ENCODE results near the gene ANKK1. TPM values are rescaled to one million over a fixed set of nuclear protein-coding genes. Genes with fewer than 3 reads are reported as not detected.

The ANKK1 gene
- total RNA-seq, 1 experiment from 2014 or later: not detected

DNA sequence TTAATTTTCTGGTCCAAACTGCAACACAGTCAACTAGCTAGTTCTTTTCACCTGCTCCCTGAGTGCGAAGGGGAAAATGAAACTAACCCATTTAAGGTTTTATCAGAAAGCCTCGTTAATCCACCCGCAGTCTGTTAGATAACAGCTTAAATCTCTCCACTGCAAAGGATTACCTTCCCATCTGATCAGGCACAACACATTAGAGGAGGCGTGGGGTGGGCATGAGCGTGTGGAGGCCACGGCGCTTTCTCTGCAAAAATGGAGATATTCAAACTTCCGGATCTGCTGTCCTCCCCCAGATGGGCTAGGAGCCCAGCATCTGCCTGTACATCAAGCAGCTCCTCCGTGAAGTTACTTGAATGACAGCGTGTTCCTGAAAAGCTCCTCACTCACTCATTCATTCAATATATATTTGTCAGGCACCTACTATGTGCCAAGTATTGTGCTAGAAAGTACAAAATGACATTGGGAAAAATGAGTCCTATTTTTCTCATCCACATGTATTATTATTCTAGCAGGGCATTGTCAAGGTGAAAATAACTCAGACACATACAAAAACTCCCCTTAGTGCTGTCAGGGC lies 13.5 kb upstream of the ANKK1 start:
- no peak for DNase-seq (ENCODE audit: low spot score)
- in situ Hi-C loops (cut with HindIII; ENCODE audit: low sequenced_read_pairs): no loop called here

GRCh38 chr11:113375402-113375801 lies 12.2 kb upstream of the ANKK1 start:
- in situ Hi-C loops (cut with HindIII; ENCODE audit: low sequenced_read_pairs): no loop called here
- no peak for DNase-seq (ENCODE audit: low spot score)

DNA sequence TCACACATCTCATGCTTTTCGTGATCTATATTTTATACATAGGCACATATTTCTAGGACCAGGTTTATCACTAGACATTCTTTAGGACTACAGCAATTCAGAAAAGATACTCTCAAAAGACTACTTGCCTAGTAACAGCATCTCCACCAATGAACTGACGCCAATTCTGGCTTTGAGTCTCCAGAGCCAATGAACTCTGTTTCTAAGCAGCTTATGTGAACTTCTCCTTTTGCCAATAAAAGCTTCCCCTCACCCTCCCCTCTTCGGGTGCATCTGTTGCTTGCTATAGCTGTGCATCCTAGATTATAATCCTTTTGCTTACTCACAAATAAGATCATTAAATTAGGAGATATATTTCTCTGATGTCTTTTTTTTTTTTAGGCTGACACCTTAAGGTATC lies 11.4 kb upstream of the ANKK1 start:
- in situ Hi-C loops (cut with HindIII; ENCODE audit: low sequenced_read_pairs): no loop called here
- DNase-seq (ENCODE audit: low spot score): no peak

DNA sequence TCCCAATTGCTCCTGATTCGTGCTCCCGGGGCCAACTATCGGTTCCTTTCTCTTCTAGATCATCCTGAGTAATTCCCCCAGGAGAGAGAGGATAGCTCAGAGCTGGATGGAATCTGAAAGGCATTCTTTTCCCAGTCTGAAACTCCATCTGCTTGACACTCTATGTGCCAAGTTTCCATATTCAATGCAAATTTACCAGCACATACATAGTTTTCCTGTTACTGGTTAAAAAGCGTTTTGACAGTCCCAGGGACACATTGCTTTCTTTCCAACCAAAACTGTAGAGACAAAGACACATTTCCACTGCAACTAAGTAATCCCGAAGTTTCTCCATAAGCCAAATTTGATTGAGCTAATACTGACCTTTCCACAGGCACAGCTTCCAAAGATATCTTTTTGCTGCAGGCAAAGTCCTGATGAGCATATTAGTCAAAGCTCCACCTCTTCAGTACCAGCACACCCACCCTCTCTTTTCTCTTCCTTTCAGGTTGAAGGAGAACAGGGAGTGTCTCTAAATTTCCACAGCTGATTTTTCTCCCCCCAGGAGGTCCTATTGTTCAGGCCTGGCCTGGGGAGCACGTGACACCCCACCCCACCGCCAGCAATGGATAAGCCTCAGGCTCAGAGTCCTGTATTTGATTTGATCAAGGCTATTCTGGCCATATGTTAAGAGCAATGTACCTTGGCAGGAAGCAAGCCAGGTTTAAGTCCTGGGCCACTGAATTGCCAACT lies 9.7 kb upstream of the ANKK1 start:
- no peak for DNase-seq (ENCODE audit: low spot score)
- in situ Hi-C loops (cut with HindIII; ENCODE audit: low sequenced_read_pairs): no loop called here

- in situ Hi-C loops (cut with HindIII; ENCODE audit: low sequenced_read_pairs): no loop called here
- DNase-seq (ENCODE audit: low spot score): no peak
These were observed 8.9 kb upstream of the ANKK1 start for GRCh38 chr11:113378692-113379091.

- in situ Hi-C loops (cut with HindIII; ENCODE audit: low sequenced_read_pairs): no loop called here
- no peak for DNase-seq (ENCODE audit: low spot score)
These were observed 5.5 kb upstream of the ANKK1 start for GRCh38 chr11:113382121-113382520.

DNA sequence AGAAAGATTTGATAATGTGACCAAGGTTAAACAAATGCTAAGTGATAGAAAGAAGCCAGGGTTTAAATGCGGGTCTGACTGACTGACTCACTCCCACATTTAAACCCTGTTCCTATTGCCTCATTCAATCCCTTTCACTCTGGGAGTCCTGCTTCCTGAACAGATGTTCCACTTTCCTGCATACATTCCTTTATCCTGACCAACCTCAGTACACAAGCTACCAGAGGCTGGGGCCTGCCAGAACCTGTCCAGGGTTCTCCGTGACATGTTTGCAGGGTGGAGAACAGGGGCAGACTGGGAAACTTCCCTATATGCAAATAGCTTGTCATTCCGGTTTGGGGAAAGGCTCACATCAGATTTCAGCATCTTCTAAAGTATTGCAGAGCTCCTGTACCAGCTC lies 3.0 kb upstream of the ANKK1 start:
- DNase-seq (ENCODE audit: low spot score): no peak
- in situ Hi-C loops (cut with HindIII; ENCODE audit: low sequenced_read_pairs): no loop called here

- DNase-seq (ENCODE audit: low spot score): no peak
- in situ Hi-C loops (cut with HindIII; ENCODE audit: low sequenced_read_pairs): no loop called here
These were observed 1.8 kb upstream of the ANKK1 start for GRCh38 chr11:113385749-113386148.

- no peak for DNase-seq (ENCODE audit: low spot score)
- in situ Hi-C loops (cut with HindIII; ENCODE audit: low sequenced_read_pairs): no loop called here
These were observed 713 bp upstream of the ANKK1 start for GRCh38 chr11:113386866-113387265.

GRCh38 chr11:113389272-113389671 lies 1.7 kb downstream of the ANKK1 start:
- in situ Hi-C loops (cut with HindIII; ENCODE audit: low sequenced_read_pairs): no loop called here
- no peak for DNase-seq (ENCODE audit: low spot score)

- in situ Hi-C loops (cut with HindIII; ENCODE audit: low sequenced_read_pairs): no loop called here
- peak; percentile 29 for DNase-seq (ENCODE audit: low spot score)
These were observed 4.8 kb downstream of the ANKK1 start for GRCh38 chr11:113392236-113392921.

- in situ Hi-C loops (cut with HindIII; ENCODE audit: low sequenced_read_pairs): no loop called here
- no peak for DNase-seq (ENCODE audit: low spot score)
These were observed 6.0 kb downstream of the ANKK1 start for GRCh38 chr11:113393501-113393985.

- no peak for DNase-seq (ENCODE audit: low spot score)
- in situ Hi-C loops (cut with HindIII; ENCODE audit: low sequenced_read_pairs): no loop called here
These were observed 7.3 kb downstream of the ANKK1 start for GRCh38 chr11:113394919-113395318.

DNA sequence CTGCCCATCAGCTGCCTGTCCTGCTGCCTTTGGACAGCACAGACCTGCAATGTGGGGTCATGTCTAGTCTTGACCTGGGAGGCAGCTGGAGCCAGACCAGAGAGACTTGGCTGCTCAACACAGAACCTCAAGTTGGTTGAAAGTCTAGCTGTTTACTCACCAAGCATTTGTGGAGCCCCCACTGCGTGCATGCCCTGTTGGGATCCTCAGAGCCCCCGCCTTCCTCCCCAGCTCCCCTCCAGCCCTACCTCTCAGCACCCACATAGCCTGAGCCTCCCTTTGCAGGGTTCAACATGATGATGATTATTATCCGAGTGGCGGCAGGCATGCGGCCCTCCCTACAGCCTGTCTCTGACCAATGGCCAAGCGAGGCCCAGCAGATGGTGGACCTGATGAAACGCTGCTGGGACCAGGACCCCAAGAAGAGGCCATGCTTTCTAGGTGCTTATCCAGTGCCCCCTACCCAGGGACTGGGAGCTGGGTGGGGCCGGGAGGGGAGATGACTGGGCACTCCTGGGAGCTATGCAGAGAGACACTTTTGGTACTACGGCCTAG lies 8.3 kb downstream of the ANKK1 start:
- in situ Hi-C loops (cut with HindIII; ENCODE audit: low sequenced_read_pairs): no loop called here
- DNase-seq (ENCODE audit: low spot score): no peak

GRCh38 chr11:113396690-113397089 lies 9.1 kb downstream of the ANKK1 start:
- in situ Hi-C loops (cut with HindIII; ENCODE audit: low sequenced_read_pairs): no loop called here
- peak; percentile 6 for DNase-seq (ENCODE audit: low spot score)

GRCh38 chr11:113397212-113397611 lies 9.6 kb downstream of the ANKK1 start:
- in situ Hi-C loops (cut with HindIII; ENCODE audit: low sequenced_read_pairs): no loop called here
- peak; percentile 49 for DNase-seq (ENCODE audit: low spot score)

- in situ Hi-C loops (cut with HindIII; ENCODE audit: low sequenced_read_pairs): no loop called here
- no peak for DNase-seq (ENCODE audit: low spot score)
These were observed 10.2 kb downstream of the ANKK1 start for GRCh38 chr11:113397821-113398220.

DNA sequence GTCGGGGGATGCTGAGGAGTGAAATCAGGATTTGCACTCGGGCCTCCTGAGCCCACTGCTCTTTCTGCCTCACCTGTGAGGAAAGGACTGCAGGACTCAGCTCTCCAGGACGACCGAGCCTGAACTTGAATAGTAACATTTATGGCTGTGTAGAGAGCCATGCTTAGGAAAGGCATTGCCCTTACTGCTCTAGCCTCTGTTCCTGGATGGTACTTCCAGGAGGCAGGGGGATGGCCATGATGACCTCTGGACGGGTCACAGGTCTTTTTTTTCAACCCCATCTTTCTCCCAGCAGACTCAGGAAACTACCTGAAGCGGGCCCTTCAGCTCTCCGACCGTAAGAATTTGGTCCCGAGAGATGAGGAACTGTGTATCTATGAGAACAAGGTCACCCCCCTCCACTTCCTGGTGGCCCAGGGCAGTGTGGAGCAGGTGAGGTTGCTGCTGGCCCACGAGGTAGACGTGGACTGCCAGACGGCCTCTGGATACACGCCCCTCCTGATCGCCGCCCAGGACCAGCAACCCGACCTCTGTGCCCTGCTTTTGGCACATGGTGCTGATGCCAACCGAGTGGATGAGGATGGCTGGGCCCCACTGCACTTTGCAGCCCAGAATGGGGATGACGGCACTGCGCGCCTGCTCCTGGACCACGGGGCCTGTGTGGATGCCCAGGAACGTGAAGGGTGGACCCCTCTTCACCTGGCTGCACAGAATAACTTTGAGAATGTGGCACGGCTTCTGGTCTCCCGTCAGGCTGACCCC lies 11.3 kb downstream of the ANKK1 start:
- DNase-seq (ENCODE audit: low spot score): no peak
- in situ Hi-C loops (cut with HindIII; ENCODE audit: low sequenced_read_pairs): no loop called here

DNA sequence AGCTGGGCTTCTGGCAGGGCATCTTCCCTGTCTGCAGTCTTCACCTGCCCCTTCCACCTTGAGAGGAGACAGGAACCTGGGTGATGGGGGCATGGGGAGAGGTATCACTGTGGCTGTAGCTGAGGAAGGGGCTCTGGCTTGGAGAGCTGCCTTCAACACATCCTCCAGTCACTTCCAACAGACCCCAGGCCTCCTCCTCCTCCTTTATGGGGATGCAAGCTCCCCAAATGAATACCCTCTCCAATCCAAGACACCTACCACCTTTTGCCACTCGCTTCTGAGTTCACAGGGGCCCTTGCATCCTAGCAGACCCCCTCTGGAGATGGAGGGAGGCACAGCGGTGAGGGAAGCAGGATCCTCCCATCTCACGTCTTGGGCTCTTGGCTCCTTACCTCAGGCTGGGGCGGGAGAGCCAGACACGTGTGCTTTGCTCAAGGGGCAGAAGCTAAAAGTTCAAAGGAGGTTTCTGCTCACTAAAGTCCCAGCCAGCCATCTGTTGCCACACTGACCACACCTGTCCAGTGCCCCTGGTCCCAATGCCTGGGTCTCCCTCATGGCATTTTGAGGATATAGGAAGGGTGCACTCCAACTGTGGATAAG lies 13.2 kb downstream of the ANKK1 start:
- DNase-seq (ENCODE audit: low spot score): no peak
- in situ Hi-C loops (cut with HindIII; ENCODE audit: low sequenced_read_pairs): no loop called here
